ENCODE data around the gene ITPKA.

Gene ITPKA

GRCh38 chr15:41501931-41502794, 8.5 kb downstream of the ITPKA start:
- peaks cover 0 to 56% (median 30%) of the 10 kb centered on the region in 11 experiments; a peak in 15 of 22 replicates for H4K20me1 ChIP-seq
- peaks cover 30 to 68% (median 61%) of the 10 kb centered on the region in 10 experiments for H3K4me1 ChIP-seq
- no peaks in the 10 kb centered on the region for H3K9me3 ChIP-seq (replicated peaks in 1 of 11)
- peak overlapping the region in 8 of 11 experiments; percentile 6 to 73 (median 56); a peak in 13 of 22 replicates for H3K9ac ChIP-seq
- peaks cover 21 to 69% (median 34%) of the 10 kb centered on the region in 11 experiments for H3K27me3 ChIP-seq
- H3K36me3 ChIP-seq = no peaks in the 10 kb centered on the region
- TF ChIP-seq Cebpa-rat (IDR thresholded peaks at IDR 0.05) = no peak
- peak overlapping the region in 3 of 11 experiments; percentile 42 to 59 (median 56); a peak in 5 of 22 replicates for H3K27ac ChIP-seq
- H3K4me3 ChIP-seq = peak overlapping the region; percentile 50 to 67 (median 56)
- peak overlapping the region; percentile 92 to 100 (median 99) for H3K4me2 ChIP-seq

GRCh38 chr15:41502795-41503668, 9.4 kb downstream of the ITPKA start:
- peaks cover 16 to 60% (median 25%) of the 10 kb centered on the region in 11 experiments for H3K27me3 ChIP-seq
- peak overlapping the region; percentile 92 to 100 (median 99) for H3K4me2 ChIP-seq
- peak overlapping the region in 4 of 11 experiments; percentile 9 to 59 (median 28); a peak in 4 of 22 replicates for H3K27ac ChIP-seq
- H3K9me3 ChIP-seq (replicated peaks in 1 of 11) = no peaks in the 10 kb centered on the region
- H3K4me3 ChIP-seq = peak overlapping the region; percentile 50 to 67 (median 56)
- peak overlapping the region in 7 of 11 experiments; percentile 6 to 73 (median 54); a peak in 14 of 22 replicates for H3K9ac ChIP-seq
- TF ChIP-seq Cebpa-rat (IDR thresholded peaks at IDR 0.05) = no peak
- no peaks in the 10 kb centered on the region for H3K36me3 ChIP-seq
- H4K20me1 ChIP-seq = peaks cover 0 to 53% (median 27%) of the 10 kb centered on the region in 11 experiments; a peak in 15 of 22 replicates
- H3K4me1 ChIP-seq = peaks cover 30 to 67% (median 61%) of the 10 kb centered on the region in 10 experiments

GRCh38 chr15:41503669-41504010, 10.0 kb downstream of the ITPKA start:
- peaks cover 16 to 54% (median 20%) of the 10 kb centered on the region in 11 experiments for H3K27me3 ChIP-seq
- peak overlapping the region in 5 of 11 experiments; percentile 37 to 73 (median 64); a peak in 8 of 22 replicates for H3K9ac ChIP-seq
- H3K4me2 ChIP-seq = peak overlapping the region; percentile 92 to 100 (median 99); a peak in 21 of 22 replicates
- H3K4me3 ChIP-seq = peak overlapping the region in 6 of 10 experiments; percentile 54 to 67 (median 57); a peak in 11 of 20 replicates
- H3K9me3 ChIP-seq (replicated peaks in 1 of 11) = no peaks in the 10 kb centered on the region
- peak overlapping the region in 1 of 11 experiments; percentile 59; a peak in 2 of 22 replicates for H3K27ac ChIP-seq
- peaks cover 0 to 49% (median 24%) of the 10 kb centered on the region in 11 experiments; a peak in 15 of 22 replicates for H4K20me1 ChIP-seq
- TF ChIP-seq Cebpa-rat (IDR thresholded peaks at IDR 0.05) = no peak
- no peaks in the 10 kb centered on the region for H3K36me3 ChIP-seq
- peaks cover 30 to 62% (median 56%) of the 10 kb centered on the region in 10 experiments for H3K4me1 ChIP-seq

- TF ChIP-seq Cebpa-rat (IDR thresholded peaks at IDR 0.05) = no peak
- H3K36me3 ChIP-seq = no peaks in the 10 kb centered on the region
- no peak overlapping the region for H3K27ac ChIP-seq
- H3K4me2 ChIP-seq = no peak overlapping the region; a peak in 1 of 22 replicates
- H3K27me3 ChIP-seq = peaks cover 16 to 41% (median 20%) of the 10 kb centered on the region in 11 experiments
- H3K4me1 ChIP-seq = peaks cover 30 to 50% (median 43%) of the 10 kb centered on the region in 10 experiments
- no peak overlapping the region for H3K9ac ChIP-seq
- no peaks in the 10 kb centered on the region for H3K9me3 ChIP-seq (replicated peaks in 1 of 11)
- peaks cover 0 to 43% (median 15%) of the 10 kb centered on the region in 11 experiments; a peak in 13 of 22 replicates for H4K20me1 ChIP-seq
- no peak overlapping the region for H3K4me3 ChIP-seq
These were observed 11.2 kb downstream of the ITPKA start for GRCh38 chr15:41504751-41505492.

GRCh38 chr15:41505776-41506175, 12.1 kb downstream of the ITPKA start:
- Histone ChIP-seq H4K20me1 (peaks cover 0 to 34% (median 10%) of the 10 kb centered on the region in 11 experiments; a peak in 13 of 22 replicates), H3K27ac (no peak overlapping the region), H3K9ac (no peak overlapping the region), H3K4me3 (no peak overlapping the region), H3K36me3 (no peaks in the 10 kb centered on the region), H3K9me3 (replicated peaks in 1 of 11) (no peaks in the 10 kb centered on the region), H3K4me2 (no peak overlapping the region), H3K27me3 (peaks cover 21 to 40% (median 28%) of the 10 kb centered on the region in 11 experiments), H3K4me1 (peaks cover 26 to 42% (median 35%) of the 10 kb centered on the region in 10 experiments)
- no peak for TF ChIP-seq Cebpa-rat (IDR thresholded peaks at IDR 0.05)

- Histone ChIP-seq H3K4me1 (peaks cover 17 to 44% (median 36%) of the 10 kb centered on the region in 10 experiments), H3K9ac (no peak overlapping the region), H3K4me3 (no peak overlapping the region), H3K27ac (no peak overlapping the region), H3K9me3 (replicated peaks in 1 of 11) (no peaks in the 10 kb centered on the region), H3K27me3 (peaks cover 29 to 41% (median 35%) of the 10 kb centered on the region in 11 experiments), H4K20me1 (peaks cover 0 to 36% (median 4%) of the 10 kb centered on the region in 11 experiments; a peak in 15 of 22 replicates), H3K36me3 (no peaks in the 10 kb centered on the region), H3K4me2 (0 out of 22 replicates have a peak overlapping the region, but pooled peaks of 1 of the 11 experiments have one; percentile 1)
- no peak for TF ChIP-seq Cebpa-rat (IDR thresholded peaks at IDR 0.05)
These were observed 13.2 kb downstream of the ITPKA start for GRCh38 chr15:41506796-41507341.

GRCh38 chr15:41507820-41508290, 14.2 kb downstream of the ITPKA start:
- Histone ChIP-seq H4K20me1 (peaks cover 0 to 41% (median 10%) of the 10 kb centered on the region in 11 experiments; a peak in 13 of 22 replicates), H3K4me3 (no peak overlapping the region), H3K9ac (no peak overlapping the region), H3K9me3 (replicated peaks in 1 of 11) (no peaks in the 10 kb centered on the region), H3K27ac (no peak overlapping the region), H3K4me1 (peaks cover 17 to 44% (median 36%) of the 10 kb centered on the region in 10 experiments), H3K27me3 (peaks cover 29 to 41% (median 35%) of the 10 kb centered on the region in 11 experiments), H3K4me2 (0 out of 22 replicates have a peak overlapping the region, but pooled peaks of 1 of the 11 experiments have one; percentile 3), H3K36me3 (no peaks in the 10 kb centered on the region)
- TF ChIP-seq Cebpa-rat (IDR thresholded peaks at IDR 0.05) = no peak

Measured in BLaER1 treated with 17β-estradiol and CSF1 and Interleukin-3, amounts not matched to agents 10 nM and 100 nM (cell line).